Measurements from ENCODE around the gene EXTL2. TPM values are rescaled to one million over a fixed set of nuclear protein-coding genes. Genes with fewer than 3 reads are reported as not detected.

The EXTL2 gene
- polyA plus RNA-seq, 2 of the 4 experiments (the other 2 are of a cell fraction), result 9.4 to 22.4 TPM

DNA sequence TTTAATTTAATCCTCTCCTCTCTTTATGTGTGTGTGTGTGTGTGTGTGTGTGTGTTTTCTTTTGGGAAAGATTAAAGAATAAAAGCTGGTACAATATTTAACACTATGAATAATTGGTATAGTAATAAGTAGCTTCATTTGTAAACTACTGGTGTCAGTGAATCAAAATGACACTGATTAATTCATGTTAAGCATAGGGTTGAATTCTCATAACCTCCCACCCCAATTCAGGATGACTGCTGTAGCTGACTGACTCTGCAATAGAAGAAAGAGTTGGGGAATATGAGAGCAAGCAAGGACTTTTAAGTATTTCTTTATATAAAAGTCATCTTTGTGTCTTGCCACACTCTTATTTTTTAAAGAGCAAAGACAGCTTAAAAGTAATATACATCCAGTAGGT lies 14.4 kb upstream of the EXTL2 start:
- ChIA-PET CTCF (interaction anchor here (1.3 kb wide), 1 partner anchor 379 kb away, joined by 6 read pairs; no protein-coding TSS in a partner anchor), POLR2A (no interaction called here)
- H3K9me3 ChIP-seq, result no peaks in the 10 kb centered on the region
- DNase-seq (ENCODE audit: low read depth in 1 of 2, low spot score in 1 of 2) (no peak), ATAC-seq (no peak), FAIRE-seq (no peak)
- TF ChIP-seq RFX5 (IDR thresholded peaks at IDR 0.05) (no peak), FOSL2 (IDR thresholded peaks at IDR 0.05) (no peak), FOSL2 (CRISPR knock-in tag; IDR thresholded peaks at IDR 0.05) (no peak), NFE2L2 (conservative IDR thresholded peaks at IDR 0.05; ENCODE audit: low read length) (no peak), JUNB (IDR thresholded peaks at IDR 0.05) (no peak), SREBF2 (IDR thresholded peaks at IDR 0.05) (no peak), ZSCAN20 (CRISPR knock-in tag; IDR thresholded peaks at IDR 0.05) (no peak), RNF2 (IDR thresholded peaks at IDR 0.05; ENCODE audit: borderline replicate concordance, low read depth) (no peak), MAFK (IDR thresholded peaks at IDR 0.05; ENCODE audit: partially characterized antibody) (no peak), TFCP2L1 (CRISPR knock-in tag; IDR thresholded peaks at IDR 0.05) (no peak), MAZ (IDR thresholded peaks at IDR 0.05; ENCODE audit: borderline replicate concordance, low read depth, low read length) (no peak)
- TF ChIP-seq, protein P1, sequence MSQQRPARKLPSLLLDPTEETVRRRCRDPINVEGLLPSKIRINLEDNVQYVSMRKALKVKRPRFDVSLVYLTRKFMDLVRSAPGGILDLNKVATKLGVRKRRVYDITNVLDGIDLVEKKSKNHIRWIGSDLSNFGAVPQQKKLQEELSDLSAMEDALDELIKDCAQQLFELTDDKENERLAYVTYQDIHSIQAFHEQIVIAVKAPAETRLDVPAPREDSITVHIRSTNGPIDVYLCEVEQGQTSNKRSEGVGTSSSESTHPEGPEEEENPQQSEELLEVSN (IDR thresholded peaks at IDR 0.05; ENCODE audit: borderline replicate concordance, low read depth), result no peak
- TF ChIP-seq, protein P2, sequence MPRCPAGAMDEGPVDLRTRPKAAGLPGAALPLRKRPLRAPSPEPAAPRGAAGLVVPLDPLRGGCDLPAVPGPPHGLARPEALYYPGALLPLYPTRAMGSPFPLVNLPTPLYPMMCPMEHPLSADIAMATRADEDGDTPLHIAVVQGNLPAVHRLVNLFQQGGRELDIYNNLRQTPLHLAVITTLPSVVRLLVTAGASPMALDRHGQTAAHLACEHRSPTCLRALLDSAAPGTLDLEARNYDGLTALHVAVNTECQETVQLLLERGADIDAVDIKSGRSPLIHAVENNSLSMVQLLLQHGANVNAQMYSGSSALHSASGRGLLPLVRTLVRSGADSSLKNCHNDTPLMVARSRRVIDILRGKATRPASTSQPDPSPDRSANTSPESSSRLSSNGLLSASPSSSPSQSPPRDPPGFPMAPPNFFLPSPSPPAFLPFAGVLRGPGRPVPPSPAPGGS (IDR thresholded peaks at IDR 0.05), result no peak
- TF ChIP-seq, protein P3, sequence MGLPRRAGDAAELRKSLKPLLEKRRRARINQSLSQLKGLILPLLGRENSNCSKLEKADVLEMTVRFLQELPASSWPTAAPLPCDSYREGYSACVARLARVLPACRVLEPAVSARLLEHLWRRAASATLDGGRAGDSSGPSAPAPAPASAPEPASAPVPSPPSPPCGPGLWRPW (IDR thresholded peaks at IDR 0.05), result no peak
- no peaks in the 10 kb centered on the region for H3K4me1 ChIP-seq
- H3K27ac ChIP-seq, result no peak overlapping the region
- H3K4me3 ChIP-seq, result no peak overlapping the region
- no peak overlapping the region for H3K4me2 ChIP-seq

DNA sequence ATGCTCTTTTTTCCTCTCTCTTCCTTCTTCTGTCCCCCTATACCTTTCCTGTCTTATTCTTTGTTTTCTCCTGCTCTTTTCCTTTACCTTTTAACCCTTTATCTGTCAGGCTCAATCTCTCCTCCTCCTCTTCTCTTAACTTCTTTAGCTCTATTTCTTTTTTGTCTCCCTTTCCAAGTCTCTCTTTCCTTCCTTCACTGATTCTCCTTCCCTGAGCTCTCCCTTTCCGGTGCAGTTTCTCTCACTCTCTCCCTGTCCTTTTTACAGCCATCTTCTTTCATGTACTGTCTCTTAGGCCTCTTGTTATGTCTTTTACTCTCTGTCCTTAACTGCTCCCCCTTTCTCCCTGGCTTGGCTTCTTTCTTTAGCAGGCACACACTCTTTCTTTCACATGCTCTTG lies 13.2 kb upstream of the EXTL2 start:
- ChIA-PET CTCF (no interaction called here), POLR2A (no interaction called here)
- Histone ChIP-seq H3K4me2 (no peak overlapping the region), H3K4me1 (no peaks in the 10 kb centered on the region), H3K27ac (no peak overlapping the region), H3K9me3 (no peaks in the 10 kb centered on the region), H3K4me3 (no peak overlapping the region)
- ATAC-seq, result no peak
- FAIRE-seq, result no peak
- DNase-seq (ENCODE audit: low read depth in 1 of 2, low spot score in 1 of 2), result no peak
- 93% methylated on average over 1 of the region's 1 CpG for WGBS (ENCODE audit: missing lambda C conversion rate)
- TF ChIP-seq HOXB13 (CRISPR knock-in tag; IDR thresholded peaks at IDR 0.05; ENCODE audit: low read depth) (no peak), PHF8 (IDR thresholded peaks at IDR 0.05; ENCODE audit: borderline replicate concordance, low read depth) (no peak), RFX5 (IDR thresholded peaks at IDR 0.05) (no peak), RAD21 (conservative IDR thresholded peaks at IDR 0.05 in 1 of 2, IDR thresholded peaks at IDR 0.05 in 1 of 2) (no peak), CBX2 (IDR thresholded peaks at IDR 0.05; ENCODE audit: borderline replicate concordance, low read depth) (no peak), RARB (CRISPR knock-in tag; IDR thresholded peaks at IDR 0.05) (no peak), EHMT2 (IDR thresholded peaks at IDR 0.05; ENCODE audit: low read depth) (no peak), HOXA7 (CRISPR knock-in tag; IDR thresholded peaks at IDR 0.05) (no peak), MAFK (IDR thresholded peaks at IDR 0.05; ENCODE audit: partially characterized antibody) (no peak)

DNA sequence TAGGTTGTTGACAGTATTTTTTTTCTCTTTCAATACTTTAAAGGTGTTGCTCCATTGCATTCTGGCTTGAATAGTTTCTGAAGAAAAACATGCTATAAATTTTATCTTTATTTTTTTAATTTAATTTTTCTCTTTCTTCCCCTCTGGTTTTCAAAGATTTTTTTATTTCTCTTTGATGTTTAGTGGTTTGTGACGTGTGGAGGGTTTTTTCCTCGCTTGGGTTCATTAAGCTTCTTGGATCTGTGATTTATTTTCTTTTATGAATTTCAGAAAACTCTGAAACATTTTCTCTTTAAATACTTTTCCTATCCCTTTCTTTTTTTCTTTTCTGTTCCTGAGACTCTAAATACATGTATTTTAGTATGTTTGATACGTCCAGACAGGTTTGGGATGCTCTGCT lies 10.5 kb upstream of the EXTL2 start:
- FAIRE-seq (no peak), ATAC-seq (no peak), DNase-seq (ENCODE audit: low read depth in 1 of 2, low spot score in 1 of 2) (no peak)
- POLR2A ChIA-PET, result no interaction called here
- TF ChIP-seq MAZ (IDR thresholded peaks at IDR 0.05; ENCODE audit: borderline replicate concordance, low read depth, low read length) (no peak), JUN (IDR thresholded peaks at IDR 0.05) (no peak), JUNB (IDR thresholded peaks at IDR 0.05) (no peak), FOXS1 (CRISPR knock-in tag; IDR thresholded peaks at IDR 0.05) (no peak), GATA3 (IDR thresholded peaks at IDR 0.05; ENCODE audit: borderline replicate concordance) (no peak), MAFK (IDR thresholded peaks at IDR 0.05; ENCODE audit: partially characterized antibody) (no peak)
- H3K27ac ChIP-seq, result no peak overlapping the region
- no peaks in the 10 kb centered on the region for H3K4me1 ChIP-seq
- H3K9me3 ChIP-seq, result no peaks in the 10 kb centered on the region
- 87% methylated on average over 3 of the region's 3 CpGs for WGBS (ENCODE audit: missing lambda C conversion rate)
- H3K4me2 ChIP-seq, result no peak overlapping the region
- CTCF ChIA-PET, result interaction anchor here (0.7 kb wide), 1 partner anchor 385 kb away, joined by 3 read pairs; no protein-coding TSS in a partner anchor
- no peak overlapping the region for H3K4me3 ChIP-seq
